GM21515 (cell line): Measurements from ENCODE around the gene CDK14.
"Not testable (repeated sequence)": the region's sequence is repeated elsewhere in the genome, so short reads cannot be mapped to it uniquely, and the experiment has no call there.

Source experiments
- ATAC-seq: cut with Tn5 transposase; IDR thresholded peaks from one replicate; pipeline ENCODE4 v1.9.1; 2021; ENCODE audit not compliant: unreplicated experiment

The CDK14 gene

GRCh38 chr7:90629297-90629918 lies 33.3 kb downstream of the CDK14 start:
- ATAC-seq: peak; percentile 66

- ATAC-seq: no peak
These were observed 35.4 kb downstream of the CDK14 start for GRCh38 chr7:90631502-90631901.

GRCh38 chr7:90639683-90640082 lies 43.6 kb downstream of the CDK14 start:
- ATAC-seq: not testable (repeated sequence)

GRCh38 chr7:90642978-90643377 lies 46.9 kb downstream of the CDK14 start:
- no peak for ATAC-seq

GRCh38 chr7:90645784-90646183 lies 49.7 kb downstream of the CDK14 start:
- no peak for ATAC-seq

- ATAC-seq: no peak
These were observed 52.0 kb downstream of the CDK14 start for GRCh38 chr7:90648107-90648506.

GRCh38 chr7:90648834-90649233 lies 52.7 kb downstream of the CDK14 start:
- ATAC-seq: no peak

- ATAC-seq: no peak
These were observed 58.8 kb downstream of the CDK14 start for GRCh38 chr7:90654718-90655427.

GRCh38 chr7:90655566-90655965 lies 59.4 kb downstream of the CDK14 start:
- no peak for ATAC-seq

GRCh38 chr7:90657481-90657880 lies 61.4 kb downstream of the CDK14 start:
- no peak for ATAC-seq

- no peak for ATAC-seq
These were observed 64.0 kb downstream of the CDK14 start for GRCh38 chr7:90660100-90660499.

GRCh38 chr7:90660819-90661218 lies 64.7 kb downstream of the CDK14 start:
- ATAC-seq: no peak

GRCh38 chr7:90661290-90662151 lies 65.4 kb downstream of the CDK14 start:
- no peak for ATAC-seq

- no peak for ATAC-seq
These were observed 67.1 kb downstream of the CDK14 start for GRCh38 chr7:90663176-90663575.

- no peak for ATAC-seq
These were observed 70.1 kb downstream of the CDK14 start for GRCh38 chr7:90666186-90666585.

GRCh38 chr7:90668992-90669391 lies 72.9 kb downstream of the CDK14 start:
- no peak for ATAC-seq

GRCh38 chr7:90669492-90669891 lies 73.4 kb downstream of the CDK14 start:
- ATAC-seq: no peak

- no peak for ATAC-seq
These were observed 75.5 kb downstream of the CDK14 start for GRCh38 chr7:90671571-90671970.

- no peak for ATAC-seq
These were observed 76.1 kb downstream of the CDK14 start for GRCh38 chr7:90672210-90672609.

- ATAC-seq: no peak
These were observed 78.5 kb downstream of the CDK14 start for GRCh38 chr7:90674625-90675024.

GRCh38 chr7:90675982-90676381 lies 79.9 kb downstream of the CDK14 start:
- ATAC-seq: no peak
